GM21723 (cell line): Measurements from ENCODE around the gene C2orf15.
"Not testable (repeated sequence)": the region's sequence is repeated elsewhere in the genome, so short reads cannot be mapped to it uniquely, and the experiment has no call there.

Experiments used
- ATAC-seq: cut with Tn5 transposase; IDR thresholded peaks from one replicate; pipeline ENCODE4 v1.9.1; 2021; ENCODE audit warnings: mild to moderate bottlenecking, moderate library complexity; ENCODE audit not compliant: unreplicated experiment

Gene C2orf15, protein sequence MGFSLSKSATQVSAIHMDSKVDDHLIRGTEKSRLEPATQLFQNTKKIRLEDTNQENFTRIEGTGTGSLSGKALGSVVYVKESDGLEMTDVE

DNA sequence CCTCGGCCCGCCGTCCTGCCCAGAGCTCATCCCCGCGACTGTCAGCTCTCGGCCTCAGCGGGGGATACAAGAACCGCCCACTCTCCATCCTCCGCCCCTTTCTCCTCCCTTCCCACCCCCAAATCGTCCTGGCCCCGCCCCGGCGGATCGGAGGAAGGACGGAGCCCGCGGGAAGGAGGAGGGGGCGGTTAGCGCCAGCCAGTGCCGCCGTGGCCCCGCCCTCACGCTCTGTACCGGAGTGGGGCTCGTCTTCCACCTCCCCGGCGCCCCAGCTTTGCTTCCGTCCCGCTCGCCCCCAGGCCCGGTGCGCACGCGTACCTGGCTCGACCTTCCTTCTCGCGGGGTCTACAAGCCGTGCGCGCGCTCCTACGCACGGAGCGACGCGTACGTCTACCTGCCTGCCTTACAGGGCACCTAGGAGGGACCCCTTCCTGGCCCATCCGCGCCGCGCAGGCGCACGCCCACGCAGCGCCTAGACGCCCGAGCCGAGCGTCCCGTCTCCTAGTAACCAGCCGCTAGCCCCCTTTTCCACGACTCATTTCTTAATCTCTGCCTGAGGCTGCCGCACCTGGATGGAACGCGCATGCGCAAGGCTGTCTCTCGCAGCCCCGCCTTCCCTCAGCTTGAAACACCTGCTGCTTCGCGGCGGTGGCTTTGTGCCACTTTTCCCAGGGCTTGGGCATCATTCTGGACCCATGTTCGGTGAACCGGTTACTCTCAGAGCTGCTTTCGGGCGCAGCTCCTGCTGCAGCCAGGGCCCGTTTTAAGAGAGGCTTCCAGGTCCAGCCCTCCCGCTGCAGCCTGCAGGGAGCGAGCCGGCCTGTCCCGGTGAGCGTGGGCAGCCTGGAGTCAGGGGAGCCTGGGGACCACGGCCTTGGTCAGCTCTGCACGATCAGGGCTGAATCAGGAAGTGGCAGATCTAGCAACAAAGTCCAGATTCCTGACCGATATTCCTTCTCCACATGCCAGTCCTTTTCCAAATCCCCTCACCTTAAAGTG is at the start of gene C2orf15:
C2orf15 (plus strand) TSS at position 598 of the 999 bp plus-strand sequence. CDS start 8,852 bp downstream, outside the sequence.
- ATAC-seq: peak; percentile 90

DNA sequence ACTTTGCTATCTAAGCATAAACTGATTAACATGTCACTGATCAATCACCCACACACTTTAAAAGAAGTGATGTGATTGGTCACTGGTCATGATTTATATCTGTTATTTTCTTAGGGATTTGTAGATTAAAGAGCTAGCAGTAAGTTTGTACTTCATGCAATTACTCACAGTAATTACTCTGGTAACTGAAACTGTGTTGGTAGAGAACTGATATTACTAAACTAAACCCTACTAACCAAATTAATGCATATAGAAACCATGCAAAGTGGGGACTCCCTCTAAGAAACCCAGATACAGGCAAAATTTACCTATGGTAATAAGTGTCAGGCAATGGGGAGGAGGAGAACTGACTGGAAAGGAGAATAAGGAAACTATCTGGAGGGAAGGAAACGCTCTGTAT is 44.8 kb upstream of the C2orf15 start:
- no peak for ATAC-seq

DNA sequence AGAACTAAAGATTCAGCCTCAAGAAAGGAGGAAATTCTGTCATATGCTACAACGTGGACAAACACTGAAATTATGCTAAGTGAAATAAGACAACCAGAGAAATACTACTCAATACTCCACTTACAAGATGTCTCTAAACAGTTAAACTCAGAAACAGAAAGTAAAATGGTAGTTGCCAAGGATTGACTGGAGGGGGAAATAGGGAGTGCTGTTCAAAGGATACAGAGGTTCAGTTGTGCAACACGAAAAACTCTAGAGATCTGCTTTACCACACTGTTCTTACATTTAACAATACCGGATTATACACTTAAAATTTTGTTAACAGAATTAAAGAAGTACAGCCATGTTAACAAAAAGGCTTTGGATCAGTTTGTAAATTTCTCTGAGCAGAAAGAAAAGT is 39.8 kb upstream of the C2orf15 start:
- no peak for ATAC-seq

DNA sequence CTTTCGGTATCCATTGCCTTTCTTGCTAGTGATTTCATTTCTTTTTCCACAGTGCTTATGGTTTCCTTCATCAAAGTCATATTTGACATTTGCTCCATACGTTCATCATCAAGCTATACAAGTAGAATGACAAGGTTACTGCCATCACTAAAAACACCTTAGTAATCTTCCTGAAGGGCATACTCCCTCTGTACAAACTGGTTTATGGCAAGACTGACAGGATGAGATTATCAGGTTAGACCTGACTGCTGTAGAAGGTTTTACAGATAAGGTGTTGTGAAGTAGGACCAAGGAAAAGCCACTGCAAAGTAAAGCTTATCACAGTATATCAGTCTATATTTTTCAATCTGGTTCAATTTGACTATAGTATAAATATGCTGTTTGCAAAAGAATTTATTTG is 37.5 kb upstream of the C2orf15 start:
- ATAC-seq: no peak

DNA sequence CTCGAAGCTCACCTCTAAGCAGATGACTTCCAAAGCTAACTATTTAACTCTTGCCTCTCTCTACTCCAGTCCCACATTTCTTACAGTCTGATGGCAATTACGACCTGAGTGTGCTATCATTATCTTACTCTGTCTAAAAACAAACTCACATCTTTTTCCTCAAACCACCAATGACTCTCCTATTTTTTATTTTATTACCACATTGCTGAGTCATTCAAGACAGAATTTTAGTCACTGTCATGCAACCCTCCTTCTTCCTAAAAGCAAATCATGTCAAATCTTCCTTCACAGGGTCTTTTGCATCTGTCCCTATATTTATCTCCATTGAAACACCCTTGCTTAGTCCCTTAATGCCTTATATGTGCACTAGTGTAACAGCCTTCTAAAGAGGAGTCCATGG is 34.6 kb upstream of the C2orf15 start:
- ATAC-seq: no peak

DNA sequence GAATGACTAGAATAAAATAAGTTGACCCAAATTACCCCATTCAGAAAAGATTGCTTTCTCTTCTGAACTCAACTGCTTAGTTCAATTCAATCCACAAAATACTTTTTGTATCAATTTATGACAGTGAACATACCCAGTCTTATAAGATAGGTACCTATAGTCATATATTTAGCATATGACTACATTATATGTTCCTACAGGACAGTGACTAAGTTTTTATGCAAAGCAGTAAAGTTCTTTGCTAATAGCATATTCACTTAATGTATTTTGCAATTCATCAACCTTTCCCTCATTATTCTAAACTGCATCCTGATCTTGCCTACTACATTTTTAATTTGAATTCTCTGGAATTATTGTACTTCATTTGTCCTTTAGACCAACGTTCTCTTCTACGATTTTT is 30.3 kb upstream of the C2orf15 start:
- no peak for ATAC-seq

DNA sequence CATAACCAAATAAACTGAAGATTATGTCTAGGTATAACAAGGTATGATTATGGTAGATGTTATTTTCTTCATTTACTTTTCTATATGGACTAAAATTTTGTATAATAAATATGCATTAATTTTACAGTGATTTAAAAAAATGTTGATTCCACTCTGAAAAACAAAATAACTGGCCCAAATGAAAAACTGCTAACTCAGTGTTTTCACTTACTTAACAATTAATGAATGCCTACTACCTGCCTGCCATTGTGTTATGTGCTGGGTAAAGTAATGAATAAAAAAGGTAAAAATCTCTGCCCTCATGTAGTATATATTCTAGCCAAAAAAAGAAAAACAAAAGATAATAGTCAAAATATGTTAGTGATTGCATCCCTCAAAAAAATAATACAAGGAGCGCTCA is 29.6 kb upstream of the C2orf15 start:
- ATAC-seq: no peak

DNA sequence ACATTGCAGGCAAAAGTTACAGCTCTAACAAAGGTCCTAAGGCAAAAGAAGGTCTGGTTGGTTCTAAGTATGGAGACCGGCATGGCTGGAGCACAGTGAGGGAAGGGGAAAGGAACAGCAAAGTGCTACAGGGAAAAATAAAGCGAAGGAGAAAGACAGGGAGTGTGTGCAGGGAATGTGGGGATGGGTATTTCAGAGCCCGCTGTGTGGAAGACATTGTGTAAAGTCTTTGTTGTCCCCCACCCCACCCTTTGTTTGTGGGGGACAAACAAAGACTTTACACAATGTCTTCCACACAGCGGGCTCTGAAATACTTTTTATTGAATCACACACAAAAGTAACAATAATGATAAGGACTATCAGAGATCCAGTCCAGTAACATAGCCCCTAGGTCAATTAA is 28.9 kb upstream of the C2orf15 start:
- no peak for ATAC-seq

DNA sequence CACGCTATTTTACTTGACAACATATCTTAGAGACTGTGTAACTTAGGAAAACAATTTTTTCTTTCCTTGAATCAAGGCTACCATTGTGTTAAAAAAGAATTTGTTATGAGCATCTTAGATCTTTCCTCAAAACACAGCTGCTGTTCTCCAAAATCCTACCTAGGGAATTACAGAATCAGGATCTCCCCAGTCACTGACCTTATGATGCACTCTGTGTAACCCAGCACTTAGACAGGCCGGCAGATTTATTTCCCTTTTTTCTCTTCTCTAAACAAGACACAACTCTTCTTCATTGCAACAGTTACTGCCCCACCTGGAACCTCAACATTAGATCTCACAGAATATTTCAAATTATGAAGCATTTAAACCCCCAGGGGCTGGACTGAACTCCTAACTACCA is 13.5 kb upstream of the C2orf15 start:
- no peak for ATAC-seq

DNA sequence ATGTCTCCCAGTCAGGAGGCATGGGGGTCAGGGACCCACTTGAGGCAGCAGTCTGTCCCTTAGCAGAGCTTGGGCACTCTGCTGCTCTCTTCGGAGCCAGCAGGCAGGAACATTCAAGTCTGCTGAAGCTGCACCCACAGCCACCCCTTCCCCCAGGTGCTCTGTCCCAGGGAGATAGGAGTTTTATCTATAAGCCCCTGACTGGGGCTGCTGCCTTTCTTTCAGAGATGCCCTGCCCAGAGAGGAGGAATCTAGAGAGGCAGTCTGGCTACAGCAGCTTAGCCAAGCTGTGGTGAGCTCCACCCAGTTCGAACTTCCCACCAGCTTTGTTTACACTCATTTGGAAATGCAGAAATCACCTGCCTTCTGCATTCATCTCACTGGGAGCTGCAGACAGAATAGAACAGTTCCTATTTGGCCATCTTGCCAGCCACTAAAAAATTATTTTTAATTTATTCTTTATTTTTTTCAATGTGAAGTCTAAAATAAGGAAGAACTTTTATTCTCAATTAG is 6.4 kb upstream of the C2orf15 start:
- ATAC-seq: not testable (repeated sequence)

DNA sequence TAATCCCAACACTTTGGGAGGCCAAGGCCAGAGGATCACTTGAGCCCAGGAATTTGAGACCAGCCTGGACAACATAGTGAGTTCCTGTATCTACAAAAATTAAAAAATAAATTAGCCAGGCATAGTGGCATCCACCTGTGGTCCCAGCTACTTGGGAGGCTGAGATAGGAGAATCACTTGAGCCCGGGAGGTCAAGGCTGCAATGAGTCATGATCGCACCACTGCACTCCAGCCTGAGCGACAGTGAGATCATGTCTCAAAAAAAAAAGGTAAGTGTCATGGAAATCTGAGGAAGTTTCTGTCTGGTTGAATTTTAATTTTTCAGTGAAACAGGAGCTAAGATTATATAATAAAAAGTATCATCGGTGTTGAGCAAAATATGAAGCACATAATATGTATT is 2.5 kb upstream of the C2orf15 start:
- no peak for ATAC-seq

DNA sequence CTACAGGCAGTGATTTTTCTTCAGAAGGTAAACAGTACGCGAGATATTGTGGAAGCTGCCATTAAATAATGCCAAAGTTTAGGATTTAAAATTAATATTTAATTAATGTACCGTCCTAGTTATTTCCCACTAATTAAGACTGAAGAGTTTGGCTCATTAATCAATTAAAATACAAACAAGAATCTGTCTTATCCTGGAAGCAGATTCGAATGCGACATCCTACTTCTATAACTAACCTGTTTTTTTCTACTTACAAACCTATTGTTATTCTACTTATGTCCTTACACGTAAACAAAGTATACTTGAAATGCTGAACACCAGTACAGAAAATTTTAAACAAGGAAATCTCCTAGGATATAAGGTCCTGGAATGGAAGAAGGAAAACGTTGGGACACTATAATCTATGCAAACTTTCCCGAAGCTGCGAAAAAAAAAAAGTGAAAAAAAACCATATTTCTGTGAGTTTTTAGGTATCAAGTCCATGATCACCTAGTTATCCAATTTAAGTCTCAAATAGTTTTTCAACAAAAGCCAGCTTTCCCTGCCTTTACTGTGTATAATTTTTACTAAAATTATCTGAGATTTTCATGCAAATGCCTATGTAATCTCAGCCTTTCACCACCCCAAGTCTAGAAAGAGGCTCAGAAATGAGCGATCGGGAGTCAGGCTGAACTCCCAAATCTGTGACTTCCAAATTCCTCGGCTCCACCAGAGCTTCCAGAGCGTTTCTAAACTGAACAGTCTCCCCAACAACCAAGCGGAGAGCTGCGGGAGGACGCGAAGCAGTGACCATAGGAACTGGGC is 1.2 kb upstream of the C2orf15 start:
- ATAC-seq: no peak

DNA sequence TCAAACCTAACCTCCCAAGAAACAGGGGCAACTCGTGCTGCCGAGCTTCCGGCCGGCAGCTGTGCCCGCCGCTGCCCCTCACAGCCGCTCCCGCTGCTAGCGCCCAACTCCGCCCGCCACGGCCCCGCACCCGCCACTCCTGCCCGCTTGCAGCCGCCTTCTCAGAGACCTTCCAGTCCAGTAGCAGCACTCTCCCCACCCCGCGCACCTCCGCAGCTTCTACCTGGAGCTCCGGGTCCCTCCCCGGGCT is 722 bp upstream of the C2orf15 start:
- peak; percentile 40 for ATAC-seq

DNA sequence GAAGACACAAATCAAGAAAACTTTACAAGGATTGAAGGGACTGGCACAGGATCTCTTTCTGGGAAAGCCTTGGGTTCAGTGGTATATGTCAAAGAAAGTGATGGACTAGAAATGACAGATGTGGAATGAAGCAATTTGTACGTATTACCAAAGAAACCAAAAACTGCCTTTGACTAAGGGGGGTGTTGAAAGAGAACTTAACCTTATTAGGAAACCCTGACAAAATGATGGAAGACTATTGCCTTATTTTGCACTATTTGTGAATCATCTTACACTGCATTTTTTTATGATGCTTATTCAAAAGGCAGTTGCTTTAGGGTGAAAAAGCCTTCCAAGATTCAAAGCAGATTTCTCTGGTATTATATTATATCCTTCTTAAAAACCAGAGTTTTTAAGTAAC is 9.2 kb downstream of the C2orf15 start:
- ATAC-seq: no peak

DNA sequence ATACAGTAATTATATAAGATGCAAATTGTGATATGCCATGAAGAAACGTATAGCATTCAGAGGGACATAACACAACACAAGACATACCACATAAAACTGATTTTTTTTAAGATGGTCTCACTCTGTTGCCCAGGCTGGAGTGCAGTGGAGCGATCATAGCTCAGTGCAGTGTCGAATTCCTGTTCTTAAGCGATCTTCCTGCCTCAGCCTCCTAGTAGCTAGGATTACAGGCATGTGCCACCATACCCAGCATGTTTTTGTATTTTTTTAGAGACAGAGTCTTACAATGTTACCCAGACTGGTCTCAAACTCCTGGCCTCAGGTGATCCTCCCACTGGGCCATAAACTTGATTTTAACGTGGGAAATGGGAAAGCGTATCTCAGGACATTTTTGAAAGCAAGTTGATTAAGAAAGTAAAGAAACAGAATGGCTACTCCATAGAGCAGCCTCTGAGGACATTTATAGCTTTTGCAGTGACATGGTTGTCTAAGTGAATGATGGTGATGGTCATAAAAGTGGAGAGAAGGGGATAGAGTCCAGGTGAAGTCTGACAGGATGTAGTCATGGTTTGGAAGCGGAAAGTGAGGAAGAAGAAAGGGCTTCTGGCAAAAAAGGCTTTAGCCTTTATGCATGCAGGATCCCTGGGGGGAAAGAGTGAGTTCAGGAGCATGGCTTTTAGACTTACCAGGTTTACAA is 10.8 kb downstream of the C2orf15 start:
- no peak for ATAC-seq

DNA sequence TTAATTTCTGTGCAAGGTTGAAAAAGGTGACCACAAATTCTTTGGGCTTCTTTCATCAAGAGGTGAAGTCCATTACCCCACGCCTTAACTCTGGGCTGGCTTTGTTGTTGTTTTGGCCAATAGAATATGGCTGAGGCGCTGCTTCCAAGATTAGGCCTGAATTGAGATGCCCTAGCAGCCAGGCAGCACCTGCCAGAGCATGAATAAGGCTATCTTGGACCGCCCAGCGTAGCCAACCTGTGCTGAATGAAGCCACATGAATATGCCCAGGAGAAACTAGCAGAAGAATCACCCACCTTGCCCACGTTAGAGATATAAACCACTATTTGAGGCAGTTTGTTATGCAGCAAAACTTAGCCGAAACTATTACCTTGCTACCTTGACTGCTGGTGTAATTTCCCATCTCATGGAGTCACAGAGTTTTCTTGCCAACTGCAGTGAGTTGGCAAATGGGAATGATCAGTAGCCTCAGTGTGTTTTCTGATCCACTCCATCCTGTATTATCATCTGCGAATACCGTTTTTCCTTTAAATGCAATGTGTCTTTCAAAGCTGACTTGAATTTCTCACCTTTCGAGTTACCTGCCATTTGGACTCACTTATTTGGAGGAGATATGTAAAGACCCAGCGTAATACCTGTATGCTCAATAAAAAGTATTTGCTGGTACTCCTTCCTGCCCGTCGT is 12.6 kb downstream of the C2orf15 start:
- no peak for ATAC-seq

DNA sequence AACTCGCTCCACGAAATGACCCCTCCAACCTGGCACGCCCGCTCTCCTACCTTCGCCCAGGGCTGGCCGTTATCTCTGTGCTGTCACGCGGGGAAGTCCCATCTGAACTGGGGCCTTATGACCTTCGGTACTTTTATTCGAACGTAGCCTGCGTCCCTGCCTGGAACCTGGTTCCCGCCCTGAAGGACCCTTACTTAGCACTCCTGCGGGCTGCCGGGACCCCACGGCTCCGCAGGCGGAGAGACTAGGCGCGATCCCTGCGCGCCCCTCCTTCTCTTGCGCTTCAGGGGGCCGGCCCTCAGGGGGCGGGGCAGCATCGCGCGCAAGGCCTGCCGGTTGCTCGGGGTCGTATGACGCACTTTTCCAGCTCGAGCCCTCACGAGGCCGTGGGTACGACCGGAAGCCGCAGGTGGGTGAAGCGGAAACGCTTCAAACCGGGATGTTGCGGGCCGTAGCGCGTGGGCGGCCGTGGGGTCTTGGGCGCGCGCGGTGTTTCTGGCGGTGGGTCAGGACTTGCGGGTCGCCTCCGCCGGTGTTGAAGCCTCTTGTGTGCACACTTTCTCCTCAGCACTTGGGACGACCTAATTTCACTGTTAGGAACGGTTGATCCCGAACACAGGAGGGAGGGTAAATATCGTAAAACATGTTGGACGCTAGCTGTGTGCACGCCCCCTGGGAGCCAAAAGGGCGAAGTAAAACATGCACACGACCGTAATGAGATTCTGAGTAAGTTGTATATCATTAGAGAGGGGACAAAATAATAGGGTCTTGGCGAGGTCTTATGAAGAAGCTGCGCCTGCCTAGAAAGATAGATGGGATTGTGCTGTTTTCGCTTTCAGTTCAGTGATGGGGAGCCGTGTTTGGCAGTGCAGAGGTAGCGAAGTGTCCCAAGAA is 13.4 kb downstream of the C2orf15 start, which contains the start of the genes LIPT1 and TSGA10:
LIPT1 (plus strand) TSS at position 325 of the 894 bp plus-strand sequence. CDS start 6,991 bp downstream, outside the sequence.
TSGA10 (minus strand) TSS at position 300 of the 894 bp plus-strand sequence. CDS start 45,503 bp downstream, outside the sequence.
- ATAC-seq: peak; percentile 93

DNA sequence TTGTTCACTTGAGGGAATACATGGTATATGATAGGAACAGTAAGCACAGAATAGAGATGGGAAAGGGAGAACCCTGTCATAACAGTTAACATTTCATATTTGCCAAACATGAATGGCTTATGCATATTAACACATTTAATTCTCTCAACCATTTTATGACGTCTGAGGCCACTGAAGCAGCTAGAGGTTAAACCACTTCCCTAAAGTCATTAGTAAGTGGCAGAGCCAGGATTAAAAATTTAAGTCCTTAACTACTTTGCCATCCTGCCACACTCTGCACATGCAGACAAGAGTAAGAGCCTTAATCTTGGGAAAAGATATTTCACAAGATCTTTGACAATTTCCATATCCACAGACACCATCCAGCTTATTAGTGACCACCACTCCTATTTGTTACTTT is 15.4 kb downstream of the C2orf15 start:
- no peak for ATAC-seq

DNA sequence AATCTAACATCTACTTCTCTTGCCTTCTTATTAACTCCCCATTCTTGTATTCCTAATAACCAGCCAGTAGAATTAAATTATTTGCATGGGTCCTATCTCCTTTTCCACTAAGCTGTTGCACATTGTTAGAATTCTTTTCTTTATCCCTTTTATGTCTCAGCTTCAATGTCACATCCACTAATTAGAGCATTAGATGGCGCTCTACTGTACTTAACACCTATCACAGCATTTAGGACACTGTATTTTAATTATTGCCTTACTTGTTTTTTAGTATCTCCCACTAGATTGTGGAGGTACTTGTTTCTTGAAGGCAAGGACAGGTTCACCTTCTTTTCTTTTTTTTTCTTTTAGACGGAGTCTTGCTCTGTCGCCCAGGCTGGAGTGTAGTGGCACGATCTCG is 17.1 kb downstream of the C2orf15 start:
- ATAC-seq: no peak
